Fibroblast of pulmonary artery (primary cell): ENCODE results near the gene VDAC1.

Experiments used
- DNase-seq: peaks from one replicate; pipeline ENCODE4 v3.0.0-alpha.2; 2010; ENCODE audit warnings: low read depth
- H3K4me3 ChIP-seq: replicated peaks from 2 replicates; pipeline ENCODE4 v1.5.1; 2011; ENCODE audit warnings: low read depth, mild to moderate bottlenecking, control low read depth, low read length, moderate library complexity
- CTCF ChIP-seq: IDR thresholded peaks from 2 replicates; pipeline ENCODE4 v1.5.1; 2011; ENCODE audit warnings: mild to moderate bottlenecking, control low read depth, low read length, inconsistent platforms; ENCODE audit errors: missing control alignments

VDAC1 gene

DNA sequence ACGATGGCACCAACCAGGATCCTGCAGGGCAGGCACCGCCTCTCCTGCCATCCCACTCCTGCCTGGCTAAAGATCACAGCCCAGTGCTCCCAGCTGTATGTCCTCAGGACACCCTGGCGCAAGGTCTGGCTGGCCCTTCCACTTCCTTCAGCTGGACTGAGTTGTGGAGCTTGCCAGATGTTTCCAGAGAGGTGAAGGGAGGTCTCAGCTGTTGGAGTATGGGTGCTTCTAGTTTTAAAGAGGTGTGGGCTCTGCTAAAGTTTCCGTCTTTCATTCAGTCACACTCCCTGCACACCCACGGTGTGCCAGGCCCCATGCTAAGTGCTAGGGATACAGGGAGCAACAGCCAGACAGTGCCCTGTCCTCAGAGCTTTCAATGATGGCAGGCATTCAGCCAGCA lies 70.5 kb downstream of the VDAC1 start:
- no peak overlapping the region for H3K4me3 ChIP-seq
- no peak for TF ChIP-seq CTCF
- no peak for DNase-seq

DNA sequence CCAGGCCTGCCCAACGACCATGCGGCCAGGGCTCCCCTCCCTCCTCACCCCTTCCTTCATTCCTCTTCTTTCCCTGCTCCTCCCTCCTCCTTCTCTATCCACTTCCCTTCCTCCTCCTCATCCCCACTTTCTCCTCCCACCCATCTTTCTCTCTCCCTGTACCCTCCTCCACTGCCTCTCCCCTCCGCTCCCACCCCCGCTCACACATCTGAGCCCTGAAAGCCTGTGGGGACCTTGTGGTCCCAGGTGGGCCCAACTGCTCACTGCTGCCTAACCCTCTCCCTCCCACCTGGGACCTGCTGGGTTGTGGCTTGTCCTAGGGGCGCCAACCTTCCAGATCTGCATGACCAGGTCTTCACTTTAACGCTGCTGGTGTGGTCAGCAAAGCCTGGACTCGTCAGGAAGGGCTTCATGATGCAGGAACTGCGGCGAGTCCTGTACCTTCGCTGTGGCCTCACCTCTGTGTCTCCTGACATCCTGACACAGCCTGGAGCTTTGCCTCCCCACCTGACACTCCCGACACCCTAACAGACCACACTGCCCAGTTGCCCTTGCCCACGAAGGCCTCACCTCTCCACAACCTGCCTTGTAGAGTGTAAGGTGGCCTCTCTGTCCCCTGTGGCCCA lies 71.0 kb downstream of the VDAC1 start:
- no peak for TF ChIP-seq CTCF
- no peak for DNase-seq
- no peak overlapping the region for H3K4me3 ChIP-seq

DNA sequence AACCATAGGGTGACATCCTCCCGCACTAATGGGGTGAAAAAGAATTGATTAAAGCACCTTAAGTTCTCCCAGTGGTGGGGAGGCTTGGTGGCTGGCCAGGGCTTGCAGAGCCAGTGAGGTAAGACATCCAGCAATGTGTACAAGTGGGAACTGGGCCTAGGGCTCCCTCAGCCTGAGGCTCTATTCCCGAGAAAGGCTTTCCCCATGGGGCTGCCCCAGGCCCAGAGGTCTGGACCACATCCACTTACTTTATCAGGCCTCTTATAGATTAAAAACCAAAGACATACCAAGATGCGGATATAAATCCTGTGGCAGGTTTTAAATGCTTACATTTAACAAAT lies 71.6 kb downstream of the VDAC1 start:
- DNase-seq: no peak
- TF ChIP-seq CTCF: no peak
- H3K4me3 ChIP-seq: no peak overlapping the region

- DNase-seq: no peak
- no peak overlapping the region for H3K4me3 ChIP-seq
- no peak for TF ChIP-seq CTCF
Observed at GRCh38 chr5:133932441-133933168, 72.2 kb downstream of the VDAC1 start.

DNA sequence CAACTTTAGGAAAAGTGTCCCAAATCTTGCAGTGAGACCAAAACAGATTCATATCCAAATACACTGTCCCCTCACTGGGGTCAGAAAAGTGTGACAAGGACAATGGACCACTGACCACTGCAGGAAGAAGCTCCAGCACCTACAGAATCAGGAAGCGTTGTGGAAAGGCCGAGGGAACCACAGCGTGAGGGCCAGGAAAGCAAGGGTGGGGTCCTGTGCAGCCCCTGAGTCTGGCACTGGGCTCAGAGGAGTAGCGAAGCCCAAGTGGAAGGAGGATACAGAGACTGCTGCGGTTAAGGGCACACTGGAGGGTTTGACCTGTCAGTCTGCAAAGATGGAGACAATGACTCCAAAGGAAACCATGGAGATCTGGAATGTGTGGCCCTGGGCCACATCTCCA lies 73.2 kb downstream of the VDAC1 start:
- H3K4me3 ChIP-seq: no peak overlapping the region
- TF ChIP-seq CTCF: no peak
- DNase-seq: no peak

- H3K4me3 ChIP-seq: no peak overlapping the region
- no peak for DNase-seq
Observed at GRCh38 chr5:133930813-133931090, 74.0 kb downstream of the VDAC1 start.

More at GRCh38 chr5:133930813-133931090, 74.0 kb downstream of the VDAC1 start:
- no peak for TF ChIP-seq CTCF
